Measurements from ENCODE around the gene CD82. TPM values are rescaled to one million over a fixed set of nuclear protein-coding genes. Genes with fewer than 3 reads are reported as not detected.
"Not testable (repeated sequence)": the region's sequence is repeated elsewhere in the genome, so short reads cannot be mapped to it uniquely, and the experiment has no call there.

CD82 gene
- total RNA-seq, 1 donor: 38.4 TPM

- TF ChIP-seq CTCF (IDR thresholded peaks at IDR 0.05; ENCODE audit: insufficient read depth, low read depth, low read length): no peak
- DNase-seq (ENCODE audit: low read depth): no peak
- no peak overlapping the region for H3K4me3 ChIP-seq (ENCODE audit: low read depth, low read length)
Measured at GRCh38 chr11:44555031-44555800, 10.2 kb upstream of the CD82 start.

GRCh38 chr11:44556735-44557409, 8.6 kb upstream of the CD82 start:
- TF ChIP-seq CTCF (IDR thresholded peaks at IDR 0.05; ENCODE audit: insufficient read depth, low read depth, low read length): peak; percentile 79
- DNase-seq (ENCODE audit: low read depth): peak; percentile 71
- H3K4me3 ChIP-seq (ENCODE audit: low read depth, low read length): no peak overlapping the region

GRCh38 chr11:44557464-44557863, 8.0 kb upstream of the CD82 start:
- no peak overlapping the region for H3K4me3 ChIP-seq (ENCODE audit: low read depth, low read length)
- DNase-seq (ENCODE audit: low read depth): no peak
- no peak for TF ChIP-seq CTCF (IDR thresholded peaks at IDR 0.05; ENCODE audit: insufficient read depth, low read depth, low read length)

- H3K4me3 ChIP-seq (ENCODE audit: low read depth, low read length): no peak overlapping the region
- no peak for DNase-seq (ENCODE audit: low read depth)
- TF ChIP-seq CTCF (IDR thresholded peaks at IDR 0.05; ENCODE audit: insufficient read depth, low read depth, low read length): no peak
Measured at GRCh38 chr11:44559207-44559939, 6.1 kb upstream of the CD82 start.

- DNase-seq (ENCODE audit: low read depth); H3K4me3 ChIP-seq (ENCODE audit: low read depth, low read length): not testable (repeated sequence)
Measured at GRCh38 chr11:44559940-44560300, 5.5 kb upstream of the CD82 start.

GRCh38 chr11:44561275-44561805, 4.1 kb upstream of the CD82 start:
- H3K4me3 ChIP-seq (ENCODE audit: low read depth, low read length): no peak overlapping the region
- TF ChIP-seq CTCF (IDR thresholded peaks at IDR 0.05; ENCODE audit: insufficient read depth, low read depth, low read length): no peak
- DNase-seq (ENCODE audit: low read depth): no peak

All from fibroblast of villous mesenchyme (primary cell).